ENCODE data around the gene ANO2.

ANO2 gene

GRCh38 chr12:5742258-5742657 is 202.8 kb downstream of the ANO2 start:
- in situ Hi-C loops (cut with HindIII; ENCODE audit: low sequenced_read_pairs) = no loop called here
- DNase-seq (ENCODE audit: low read depth) = no peak
- H3K4me3 ChIP-seq (ENCODE audit: low read depth, low read length) = no peak overlapping the region
- no peak for TF ChIP-seq CTCF (IDR thresholded peaks at IDR 0.05; ENCODE audit: low read depth, low read length, missing control alignments)

- no peak for TF ChIP-seq CTCF (IDR thresholded peaks at IDR 0.05; ENCODE audit: low read depth, low read length, missing control alignments)
- no peak overlapping the region for H3K4me3 ChIP-seq (ENCODE audit: low read depth, low read length)
- DNase-seq (ENCODE audit: low read depth) = no peak
- in situ Hi-C loops (cut with HindIII; ENCODE audit: low sequenced_read_pairs) = no loop called here
These were observed 205.1 kb downstream of the ANO2 start for GRCh38 chr12:5739917-5740316.

- no peak for DNase-seq (ENCODE audit: low read depth)
- in situ Hi-C loops (cut with HindIII; ENCODE audit: low sequenced_read_pairs) = no loop called here
- no peak for TF ChIP-seq CTCF (IDR thresholded peaks at IDR 0.05; ENCODE audit: low read depth, low read length, missing control alignments)
- no peak overlapping the region for H3K4me3 ChIP-seq (ENCODE audit: low read depth, low read length)
These were observed 207.3 kb downstream of the ANO2 start for GRCh38 chr12:5737778-5738177.

GRCh38 chr12:5736527-5736926 is 208.5 kb downstream of the ANO2 start:
- TF ChIP-seq CTCF (IDR thresholded peaks at IDR 0.05; ENCODE audit: low read depth, low read length, missing control alignments) = no peak
- in situ Hi-C loops (cut with HindIII; ENCODE audit: low sequenced_read_pairs) = no loop called here
- no peak for DNase-seq (ENCODE audit: low read depth)
- no peak overlapping the region for H3K4me3 ChIP-seq (ENCODE audit: low read depth, low read length)

GRCh38 chr12:5736016-5736415 is 209.0 kb downstream of the ANO2 start:
- no peak for TF ChIP-seq CTCF (IDR thresholded peaks at IDR 0.05; ENCODE audit: low read depth, low read length, missing control alignments)
- no peak overlapping the region for H3K4me3 ChIP-seq (ENCODE audit: low read depth, low read length)
- DNase-seq (ENCODE audit: low read depth) = no peak
- in situ Hi-C loops (cut with HindIII; ENCODE audit: low sequenced_read_pairs) = no loop called here

- in situ Hi-C loops (cut with HindIII; ENCODE audit: low sequenced_read_pairs) = no loop called here
These were observed 211.1 kb downstream of the ANO2 start for GRCh38 chr12:5733916-5734315.

More at GRCh38 chr12:5733916-5734315, 211.1 kb downstream of the ANO2 start:
- no peak for DNase-seq (ENCODE audit: low read depth)
- no peak overlapping the region for H3K4me3 ChIP-seq (ENCODE audit: low read depth, low read length)
- TF ChIP-seq CTCF (IDR thresholded peaks at IDR 0.05; ENCODE audit: low read depth, low read length, missing control alignments) = no peak

All from astrocyte of the cerebellum (primary cell).